Stimulated activated CD4-positive, alpha-beta T cell treated with anti-CD3 and anti-CD28 coated beads, Interleukin-4, amount 100 ng/mL, for 48 hours (primary cell): Measurements from ENCODE around the gene ELP5.
A peak's percentile ranks its signal among the peaks of the same experiment; 100 is the strongest.

ENCODE experiments used
- DNase-seq, 2 donors: peaks; one replicate each; pipeline ENCODE4 v3.0.0-alpha.2; 2020; ENCODE audit warnings: low read depth in 2 of 2

The ELP5 gene

GRCh38 chr17:7252176-7253043 lies at the start of gene ELP5:
ELP5 (plus strand) TSS chr17:7252215; CDS start chr17:7252551, 336 bp downstream.
- DNase-seq = peak; percentile 87 to 91

GRCh38 chr17:7203391-7203790 lies 48.6 kb upstream of the ELP5 start:
- no peak for DNase-seq

DNA sequence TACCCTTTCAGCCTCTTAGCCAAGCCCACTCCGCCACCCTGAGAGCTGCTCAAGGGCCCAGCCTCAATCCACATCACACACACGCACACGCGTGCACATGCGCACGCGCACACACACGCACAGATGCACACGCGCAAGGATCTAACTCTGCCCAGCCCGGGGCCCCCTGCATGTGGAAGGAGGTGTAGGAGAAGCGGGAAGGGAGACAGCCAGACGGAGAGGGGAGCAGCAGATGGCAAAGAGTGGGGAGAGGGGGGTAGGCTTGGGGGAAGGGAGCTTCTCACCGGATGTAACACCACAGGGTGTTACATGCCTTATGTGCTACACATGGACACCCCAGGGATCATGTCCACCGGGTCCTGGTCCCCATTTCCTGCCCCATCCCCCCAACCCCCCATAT lies 47.7 kb upstream of the ELP5 start:
- no peak for DNase-seq

DNA sequence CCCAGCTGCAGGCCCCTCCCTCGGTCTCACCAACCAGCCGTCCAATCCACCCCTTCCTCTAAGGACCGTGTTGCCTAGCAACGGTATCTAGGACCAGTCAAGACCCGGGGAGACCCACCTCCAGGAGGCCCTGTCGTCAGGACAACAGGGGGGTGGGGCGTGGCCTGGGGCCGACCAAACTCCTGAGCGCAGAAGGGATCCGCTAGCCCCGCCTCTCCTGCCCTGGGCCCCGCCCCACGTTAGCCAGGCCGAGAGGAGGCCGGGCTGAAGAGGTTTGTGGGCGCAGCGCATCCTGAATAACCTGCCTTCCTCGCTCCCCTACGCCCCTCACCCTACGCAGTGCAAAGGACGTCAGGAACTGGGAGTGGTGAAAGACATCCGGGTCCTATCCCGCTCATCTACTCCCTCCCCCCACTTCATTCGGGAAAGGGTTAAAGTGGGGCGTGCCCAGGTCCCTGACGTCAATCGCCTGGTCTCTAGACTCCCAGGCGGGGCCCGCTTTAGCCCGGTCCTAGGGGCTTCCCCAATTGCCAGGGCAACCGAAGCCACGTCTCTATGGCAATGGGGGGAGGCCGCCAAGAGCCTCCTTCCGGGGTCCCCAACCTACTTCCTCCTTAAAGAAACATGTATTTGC lies 47.1 kb upstream of the ELP5 start:
- DNase-seq = peak; percentile 81 to 89

- DNase-seq = no peak
Measured at GRCh38 chr17:7205561-7205960, 46.5 kb upstream of the ELP5 start.

DNA sequence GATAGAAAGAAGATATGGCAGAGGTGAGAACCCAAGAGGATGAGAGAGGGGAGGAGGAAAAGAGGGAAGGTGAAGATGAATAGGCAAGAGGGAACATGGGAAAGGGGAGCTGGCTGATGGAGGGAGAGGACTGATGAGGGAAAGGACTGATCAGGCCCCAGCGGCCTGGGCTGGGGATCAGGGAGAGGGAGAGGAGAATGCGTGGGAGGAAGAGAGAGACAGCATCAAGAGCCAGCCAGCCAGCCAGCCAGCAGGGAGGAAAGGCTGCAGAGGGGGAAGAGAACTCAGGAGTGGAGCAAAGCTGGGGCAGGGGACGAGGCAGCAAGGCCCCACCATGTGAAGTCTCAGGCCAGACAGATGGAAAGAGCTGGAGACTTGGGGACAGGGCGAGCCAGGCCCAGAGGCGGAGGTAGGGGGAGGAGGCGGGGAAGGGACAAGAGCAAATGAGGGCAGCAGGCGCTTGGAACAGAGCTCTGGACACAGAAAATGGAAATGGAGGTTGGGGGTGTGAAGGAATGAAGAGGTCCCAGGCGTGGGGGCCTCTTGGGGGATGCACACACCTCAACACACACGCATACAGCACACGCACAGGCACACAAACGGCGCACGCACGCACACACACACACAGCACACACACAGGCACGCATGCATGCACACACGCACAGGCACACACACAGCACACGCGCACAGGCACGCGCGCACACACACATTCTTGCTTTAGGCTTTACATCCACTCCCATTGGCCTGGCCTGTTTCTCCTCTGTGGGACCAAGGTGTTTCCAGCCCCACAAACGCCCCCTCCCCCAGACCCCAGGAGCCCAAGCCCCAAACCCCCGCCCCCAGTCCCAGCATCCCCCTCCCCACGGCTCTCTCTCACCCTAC lies 44.7 kb upstream of the ELP5 start:
- no peak for DNase-seq

- DNase-seq = no peak
Measured at GRCh38 chr17:7208027-7208571, 43.9 kb upstream of the ELP5 start.

DNA sequence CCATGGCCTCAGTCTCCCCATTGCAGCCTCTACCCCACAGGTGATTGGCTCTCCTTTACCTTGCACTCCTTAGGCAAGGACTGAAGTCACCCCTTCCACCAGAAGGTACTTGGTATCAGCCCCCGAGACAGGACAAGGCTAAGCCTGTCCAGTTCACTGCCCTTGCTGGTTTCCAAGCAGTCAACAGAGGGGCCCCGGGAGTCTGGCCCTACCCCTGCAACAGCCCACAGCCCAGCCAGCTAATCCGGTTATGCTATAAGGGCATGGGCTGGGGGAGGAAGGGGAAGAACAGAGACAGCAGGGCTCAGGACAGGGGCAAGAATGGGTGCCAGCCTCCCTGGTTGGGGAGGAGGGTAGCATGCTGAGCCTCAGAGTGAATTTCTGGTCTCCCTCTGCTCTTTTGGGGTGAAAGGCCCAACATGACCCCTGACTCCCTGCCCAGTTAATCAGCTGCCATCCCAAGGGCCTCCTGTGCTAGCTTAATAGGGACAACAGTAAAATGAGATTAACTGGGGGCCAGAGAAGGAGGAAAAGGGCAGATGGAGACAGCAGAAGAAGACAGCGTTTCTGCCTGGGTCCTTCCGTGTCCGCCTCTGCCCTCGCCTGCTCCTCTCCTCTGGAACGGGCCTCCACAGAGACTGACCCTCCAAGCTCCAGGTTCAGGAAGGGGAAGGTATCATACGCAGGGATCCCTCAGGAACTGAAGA lies 43.1 kb upstream of the ELP5 start:
- no peak for DNase-seq

DNA sequence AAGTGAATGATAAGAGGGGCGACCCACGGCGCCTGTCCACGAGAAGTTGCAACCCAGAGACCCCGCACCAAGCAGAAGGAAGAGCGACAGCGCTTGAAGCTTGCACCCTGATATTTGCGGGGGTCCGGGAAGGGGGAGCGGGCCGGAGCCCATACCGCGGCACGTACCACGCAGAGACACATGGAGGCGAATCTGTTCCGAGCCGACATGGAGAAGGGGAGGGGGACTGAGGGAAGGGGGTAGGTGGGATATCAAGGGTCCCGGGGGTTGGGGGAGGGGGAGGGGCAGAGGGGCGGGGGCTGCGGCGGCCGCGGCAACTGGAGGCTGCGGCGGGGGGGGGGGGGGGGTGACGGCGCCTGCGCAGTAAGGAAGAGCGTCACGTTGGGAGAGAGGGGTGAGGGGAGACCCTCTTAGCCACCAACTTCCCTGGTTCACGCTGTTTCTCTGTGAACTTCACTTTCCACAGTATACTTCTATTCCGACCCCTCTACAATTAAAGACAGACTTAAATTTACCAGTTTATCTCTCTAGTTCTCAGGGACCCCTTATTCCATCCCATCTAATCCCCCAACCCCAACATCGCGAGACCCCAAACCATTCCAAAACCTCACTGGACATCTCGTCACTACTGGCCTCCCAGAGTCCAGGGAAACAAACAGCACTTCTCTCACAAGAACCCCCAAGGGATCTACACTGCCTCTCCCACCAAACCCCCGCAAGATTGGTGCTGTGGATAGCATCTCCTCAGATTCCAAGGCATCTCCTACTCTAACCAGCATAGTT lies 40.3 kb upstream of the ELP5 start:
- no peak for DNase-seq

DNA sequence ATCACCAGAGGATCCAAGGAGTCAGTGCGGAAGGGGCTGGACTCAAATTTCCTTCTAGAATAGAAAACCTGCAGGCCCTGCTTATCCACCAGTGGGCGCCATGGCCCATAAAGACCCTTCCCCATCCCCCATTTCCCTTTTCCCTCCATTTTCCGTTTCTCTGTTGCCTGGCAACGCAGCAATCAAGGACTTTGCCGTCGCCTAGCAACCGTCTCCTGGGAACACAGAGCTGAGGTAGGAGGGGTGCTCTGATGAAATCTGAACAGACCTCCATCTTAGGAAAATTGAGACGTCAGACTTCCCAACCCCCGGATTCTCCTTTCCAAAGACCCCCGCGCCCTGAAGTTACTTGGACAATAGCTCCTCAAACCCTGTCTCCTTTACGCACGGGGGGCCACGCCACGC lies 38.1 kb upstream of the ELP5 start:
- peak; percentile 50 to 52 for DNase-seq

DNA sequence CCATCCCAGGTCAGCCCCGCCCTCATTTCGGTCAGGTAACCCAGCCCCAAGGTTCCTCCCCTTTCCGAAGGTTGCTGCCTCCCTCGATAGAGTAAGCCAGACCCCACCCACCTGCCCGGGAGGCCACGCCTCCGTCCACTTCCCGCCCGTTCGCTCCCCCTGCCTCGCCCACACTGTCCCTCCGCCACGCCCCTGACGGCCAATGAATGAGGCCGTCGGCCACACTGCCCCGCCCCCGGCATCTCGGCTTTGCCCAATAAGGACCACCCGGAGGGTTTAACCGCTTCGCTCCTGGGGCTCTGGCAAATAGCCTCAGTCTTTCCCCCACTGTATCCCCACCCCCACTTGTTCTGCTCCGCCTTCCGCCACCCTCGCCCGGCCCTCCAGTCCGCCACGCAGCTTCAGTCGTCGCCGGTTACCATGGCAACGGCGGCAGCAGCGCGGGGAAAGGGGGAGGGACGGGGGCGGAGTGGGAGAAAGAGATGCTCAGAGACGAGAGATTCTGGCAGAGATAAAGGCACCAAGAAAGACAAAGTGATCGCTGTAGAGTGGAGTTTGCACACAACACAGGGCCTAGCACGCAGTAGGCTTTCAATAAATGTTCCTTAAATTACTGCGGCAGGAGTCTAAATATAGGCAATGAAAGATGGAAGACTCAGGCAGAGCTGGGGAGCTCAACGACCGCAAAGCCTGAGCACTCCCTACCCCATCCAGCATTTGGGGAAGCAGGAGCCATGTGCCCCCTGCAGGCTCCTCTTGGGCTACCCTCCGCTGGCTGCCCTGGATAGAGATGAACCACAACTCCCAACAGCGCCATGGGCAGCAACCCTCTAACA lies 37.5 kb upstream of the ELP5 start:
- peak; percentile 100 for DNase-seq

DNA sequence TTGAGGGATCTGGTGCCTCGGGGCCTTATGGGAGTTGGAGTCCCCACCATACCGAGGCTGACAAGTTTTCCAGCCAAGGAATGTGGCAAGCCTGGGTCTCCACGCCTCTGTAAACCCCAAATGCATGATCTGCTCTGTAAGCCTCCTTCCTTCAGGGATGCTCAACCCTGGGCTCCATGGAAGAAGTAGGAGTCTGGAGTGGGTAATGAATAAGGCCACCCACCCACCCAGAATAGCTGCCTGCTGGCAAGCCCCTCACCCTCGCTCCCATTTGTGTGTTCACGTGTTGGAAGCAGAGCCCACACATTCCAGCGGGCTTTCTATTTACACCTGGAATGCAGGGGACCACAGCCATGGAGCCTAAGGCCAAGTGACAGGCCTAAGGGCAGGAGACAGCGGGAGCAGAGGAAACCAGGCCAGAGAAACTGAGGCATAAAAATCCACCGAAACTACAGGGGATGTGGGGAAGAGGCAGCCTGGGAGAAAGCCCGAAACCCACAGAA lies 36.8 kb upstream of the ELP5 start:
- no peak for DNase-seq

GRCh38 chr17:7215652-7216180 lies 36.3 kb upstream of the ELP5 start:
- no peak for DNase-seq

- no peak for DNase-seq
Measured at GRCh38 chr17:7216242-7217112, 35.5 kb upstream of the ELP5 start.

DNA sequence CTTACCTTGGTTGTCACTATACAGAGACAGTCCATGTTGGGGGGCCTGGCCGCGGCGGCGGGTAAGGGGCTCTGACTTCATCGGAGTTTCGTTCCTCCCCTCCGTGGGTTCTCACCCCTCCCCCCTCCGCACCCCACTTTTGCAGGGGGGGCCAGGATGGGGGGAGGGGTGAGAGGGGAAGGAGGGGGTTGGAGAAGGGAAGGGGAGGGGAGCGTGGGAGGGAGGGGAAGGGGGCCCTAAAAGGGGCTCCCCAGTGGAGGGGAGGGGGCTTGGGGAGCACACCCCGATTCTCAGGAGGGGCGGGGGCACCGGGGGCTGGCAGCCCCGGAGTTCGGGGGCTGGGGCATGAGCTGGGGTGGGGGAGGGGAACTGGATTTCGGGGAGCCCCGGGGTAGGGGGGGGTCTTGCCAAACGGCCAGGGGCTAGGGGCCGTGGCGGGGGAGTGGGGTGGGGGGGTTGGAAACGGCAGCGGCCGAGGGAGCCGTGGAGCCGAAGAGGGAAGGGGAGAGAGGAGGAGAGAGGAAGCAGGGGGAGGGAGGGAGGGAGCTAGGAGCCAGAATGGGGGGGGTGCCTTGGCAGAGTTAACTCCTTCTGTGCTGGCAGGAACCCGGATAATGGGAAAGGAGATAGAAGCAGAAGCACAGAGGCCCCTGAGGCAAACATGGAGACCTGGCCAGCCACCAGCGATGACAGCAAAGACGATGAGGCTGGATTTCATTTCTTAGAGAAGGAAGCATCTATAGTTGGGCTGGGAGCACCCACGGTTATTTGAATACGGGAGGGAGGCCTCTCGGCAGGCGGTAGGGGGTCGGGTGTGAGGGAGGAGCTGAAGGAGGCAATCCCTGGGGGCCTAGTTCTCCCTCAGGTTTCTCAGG lies 34.7 kb upstream of the ELP5 start:
- no peak for DNase-seq

DNA sequence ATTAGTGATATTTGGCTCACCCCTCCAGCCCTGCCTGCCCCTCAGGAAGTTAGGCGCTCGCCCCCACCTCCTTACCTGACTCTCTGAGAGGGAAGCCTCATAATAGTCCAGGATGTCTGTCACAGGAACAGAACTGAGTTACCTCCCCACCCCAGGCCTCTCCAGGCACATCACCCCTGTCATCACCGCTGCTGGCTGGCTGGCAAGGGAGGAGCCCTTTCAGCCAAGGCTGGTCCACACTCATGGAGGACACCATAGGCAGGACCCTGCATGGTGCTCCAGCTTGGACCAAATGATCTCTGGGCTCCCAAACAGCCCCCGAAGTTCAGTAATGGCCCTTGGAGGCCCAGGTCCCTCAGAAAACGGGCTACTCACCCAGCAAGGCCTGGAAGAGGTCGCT lies 33.8 kb upstream of the ELP5 start:
- no peak for DNase-seq

- DNase-seq = no peak
Measured at GRCh38 chr17:7218758-7219157, 33.3 kb upstream of the ELP5 start.
